HG03064 (cell line): ENCODE measurements around the gene KIR2DL1.
"Not testable (repeated sequence)": the region's sequence is repeated elsewhere in the genome, so short reads cannot be mapped to it uniquely, and the experiment has no call there.

Experiments
- ATAC-seq: cut with Tn5 transposase; IDR thresholded peaks from one replicate; pipeline ENCODE4 v1.9.1; 2021; ENCODE audit warnings: low read depth; ENCODE audit not compliant: unreplicated experiment

Gene KIR2DL1

DNA sequence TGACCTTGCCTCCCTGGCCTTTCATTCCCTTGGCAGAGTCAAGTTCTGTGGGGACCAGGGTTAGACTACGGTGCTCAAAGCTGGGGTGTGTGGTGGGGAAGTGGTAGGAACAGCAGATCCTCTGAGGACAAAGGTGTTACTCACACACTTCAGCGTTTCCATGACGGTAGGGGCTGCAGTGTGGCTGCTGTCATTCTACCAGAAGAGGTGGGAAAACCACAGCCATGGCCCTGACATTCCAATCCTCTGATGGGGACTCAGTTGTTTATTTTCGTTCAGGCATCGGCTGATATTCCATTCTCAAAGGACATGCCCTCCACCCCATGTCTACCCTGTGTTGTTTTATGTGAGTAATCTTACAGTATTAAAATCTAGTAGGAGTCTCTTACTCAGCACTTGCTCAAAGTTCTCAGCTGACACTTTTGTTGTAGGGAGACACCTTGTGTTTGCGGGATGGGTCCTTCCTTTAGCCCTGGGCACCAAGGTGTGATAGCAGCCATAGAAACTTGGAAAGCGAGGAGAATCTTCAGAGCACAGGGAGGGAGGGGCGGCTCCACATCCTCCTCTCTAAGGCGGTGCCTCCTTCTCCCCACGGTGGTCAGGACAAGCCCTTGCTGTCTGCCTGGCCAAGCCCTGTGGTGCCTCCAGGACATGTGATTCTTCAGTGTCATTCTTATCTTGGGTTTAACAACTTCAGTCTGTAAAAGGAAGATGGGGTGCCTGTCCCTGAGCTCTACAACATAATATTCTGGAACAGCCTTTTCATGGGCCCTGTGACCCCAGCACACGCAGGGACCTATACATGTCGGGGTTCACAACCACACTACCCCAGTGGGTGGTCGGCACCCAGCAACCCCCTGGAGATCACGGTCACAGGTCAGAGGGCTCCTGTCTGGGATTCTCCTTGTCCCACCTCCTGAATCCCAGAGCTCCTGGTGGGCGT, 1.7 kb downstream of the KIR2DL1 start:
- not testable (repeated sequence) for ATAC-seq

DNA sequence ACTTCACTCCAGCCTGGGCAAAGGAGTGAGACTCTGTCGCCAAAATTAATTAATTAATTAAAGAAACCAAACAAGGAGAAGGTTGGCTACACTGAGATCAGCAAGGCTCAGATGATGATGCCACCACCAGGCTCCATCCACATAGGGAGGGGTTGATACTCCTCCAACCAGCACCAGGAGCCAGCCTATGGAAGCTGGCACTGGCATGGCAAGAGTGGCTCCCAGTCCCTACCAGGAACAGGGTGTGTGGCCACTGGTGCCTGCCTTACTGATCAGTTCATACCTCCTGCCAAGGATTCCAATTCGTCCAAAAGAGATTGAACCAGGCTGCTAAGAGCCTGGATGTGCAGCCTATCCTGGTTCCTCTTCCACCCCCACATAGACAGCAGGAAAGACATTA, 3.1 kb downstream of the KIR2DL1 start:
- ATAC-seq = not testable (repeated sequence)

DNA sequence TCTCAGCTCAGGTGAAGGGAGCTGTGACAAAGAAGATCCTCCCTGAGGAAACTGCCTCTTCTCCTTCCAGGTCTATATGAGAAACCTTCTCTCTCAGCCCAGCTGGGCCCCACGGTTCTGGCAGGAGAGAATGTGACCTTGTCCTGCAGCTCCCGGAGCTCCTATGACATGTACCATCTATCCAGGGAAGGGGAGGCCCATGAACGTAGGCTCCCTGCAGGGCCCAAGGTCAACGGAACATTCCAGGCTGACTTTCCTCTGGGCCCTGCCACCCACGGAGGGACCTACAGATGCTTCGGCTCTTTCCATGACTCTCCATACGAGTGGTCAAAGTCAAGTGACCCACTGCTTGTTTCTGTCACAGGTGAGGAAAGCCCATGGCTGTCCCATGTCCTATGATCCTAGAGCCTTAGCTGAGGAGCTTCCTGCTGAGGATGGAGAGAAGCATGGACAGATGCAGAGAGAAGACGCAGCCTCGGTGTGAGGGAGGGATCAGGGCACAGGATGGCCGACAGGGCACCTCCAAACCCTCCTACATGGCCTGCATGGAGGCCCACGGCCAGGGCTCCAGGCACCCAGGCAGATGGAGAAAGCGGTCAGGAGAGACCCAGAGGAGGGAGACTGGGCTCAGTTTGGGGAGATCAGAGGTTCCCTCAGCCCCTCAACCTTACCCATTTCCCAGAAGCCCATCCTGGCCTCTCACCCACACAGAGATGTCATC, 5.7 kb downstream of the KIR2DL1 start:
- ATAC-seq = not testable (repeated sequence)

DNA sequence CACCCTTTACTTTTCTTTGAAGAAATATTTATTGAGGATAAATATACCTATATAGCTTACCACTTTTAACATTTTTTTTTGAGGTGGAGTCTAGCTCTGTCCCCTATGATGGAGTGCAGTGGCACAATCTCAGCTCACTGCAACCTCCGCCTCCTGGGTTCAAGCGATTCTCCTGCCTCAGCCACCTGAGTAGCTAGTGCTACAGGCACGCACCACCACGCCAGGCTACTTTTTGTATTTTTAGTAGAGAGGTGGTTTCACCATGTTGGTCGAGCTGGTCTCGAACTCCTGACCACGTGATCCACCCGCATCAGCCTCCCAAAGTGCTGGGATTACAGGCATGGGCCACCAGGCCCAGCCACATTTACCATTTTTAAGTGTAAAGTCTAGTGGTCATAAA, 6.2 kb downstream of the KIR2DL1 start:
- not testable (repeated sequence) for ATAC-seq

DNA sequence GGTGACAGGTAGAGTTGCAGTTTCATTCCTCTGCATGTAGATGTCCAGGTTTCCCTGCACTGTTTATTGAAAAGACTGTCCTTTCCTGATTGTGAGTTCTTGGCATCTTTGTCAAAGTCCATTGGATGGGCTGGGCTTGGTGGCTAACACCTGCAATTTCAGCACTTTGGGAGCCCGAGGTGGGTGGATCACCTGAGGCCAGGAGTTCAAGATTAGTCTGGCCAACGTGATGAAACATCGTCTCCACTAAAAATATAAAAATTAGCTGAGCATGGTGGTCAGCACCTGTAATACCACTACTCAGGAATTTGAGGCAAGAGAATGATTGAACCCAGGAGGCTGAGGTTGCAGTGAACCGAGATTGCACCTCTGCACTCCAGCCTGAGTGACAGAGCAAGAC, 8.3 kb downstream of the KIR2DL1 start:
- not testable (repeated sequence) for ATAC-seq

DNA sequence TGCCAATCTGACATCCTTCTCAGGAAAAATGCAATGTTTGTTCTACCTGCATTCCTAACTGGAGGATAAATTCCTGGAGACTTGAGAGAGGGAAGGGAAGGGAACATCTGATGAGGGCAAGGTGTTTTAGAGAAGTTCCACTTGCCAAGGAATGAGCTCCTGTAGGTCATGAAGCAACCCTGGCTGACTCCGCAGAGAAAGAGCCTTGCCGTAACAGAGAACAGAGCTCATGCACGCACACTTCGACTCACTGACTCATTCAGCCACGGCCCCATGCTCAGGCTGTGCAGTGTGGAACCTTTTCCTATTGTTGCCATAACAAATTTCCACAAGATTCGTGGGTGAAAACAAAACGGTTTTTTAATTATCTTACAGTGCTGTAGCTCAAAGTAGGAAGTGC, 9.3 kb downstream of the KIR2DL1 start:
- ATAC-seq = not testable (repeated sequence)

DNA sequence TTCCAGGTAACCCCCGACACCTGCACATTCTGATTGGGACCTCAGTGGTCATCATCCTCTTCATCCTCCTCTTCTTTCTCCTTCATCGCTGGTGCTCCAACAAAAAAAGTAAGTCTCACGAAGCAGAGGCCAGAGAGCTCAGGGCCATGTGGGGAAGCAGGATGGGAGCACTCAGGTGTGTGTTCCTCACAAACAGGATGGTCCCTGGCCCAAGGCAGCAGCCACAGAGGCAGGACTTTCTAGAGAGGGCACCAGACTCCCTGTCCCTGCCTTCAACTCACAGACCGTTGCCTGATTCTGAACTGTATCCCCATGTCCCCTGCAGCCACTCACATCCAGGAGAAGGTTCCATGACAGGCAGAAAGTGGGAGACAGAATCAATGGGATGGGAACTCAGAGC, 13.3 kb downstream of the KIR2DL1 start:
- ATAC-seq = not testable (repeated sequence)

DNA sequence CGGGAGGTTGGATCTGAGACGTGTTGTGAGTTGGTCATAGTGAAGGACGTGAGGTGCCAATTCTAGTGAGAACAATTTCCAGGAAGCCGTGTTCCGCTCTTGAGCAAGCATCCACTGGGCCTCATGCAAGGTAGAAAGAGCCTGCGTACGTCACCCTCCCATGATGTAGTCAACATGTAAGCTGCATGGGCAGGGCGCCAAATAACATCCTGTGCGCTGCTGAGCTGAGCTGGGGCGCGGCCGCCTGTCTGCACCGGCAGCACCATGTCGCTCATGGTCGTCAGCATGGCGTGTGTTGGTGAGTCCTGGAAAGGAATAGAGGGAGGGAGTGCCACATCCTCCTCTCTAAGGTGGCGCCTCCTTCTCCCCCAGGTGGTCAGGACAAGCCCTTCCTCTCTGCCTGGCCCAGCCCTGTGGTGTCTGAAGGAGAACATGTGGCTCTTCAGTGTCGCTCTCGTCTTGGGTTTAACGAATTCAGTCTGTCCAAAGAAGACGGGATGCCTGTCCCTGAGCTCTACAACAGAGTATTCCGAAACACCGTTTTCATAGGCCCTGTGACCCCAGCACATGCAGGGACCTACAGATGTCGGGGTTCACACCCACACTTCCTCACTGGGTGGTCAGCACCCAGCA, 16.6 kb downstream of the KIR2DL1 start:
- ATAC-seq = not testable (repeated sequence)

DNA sequence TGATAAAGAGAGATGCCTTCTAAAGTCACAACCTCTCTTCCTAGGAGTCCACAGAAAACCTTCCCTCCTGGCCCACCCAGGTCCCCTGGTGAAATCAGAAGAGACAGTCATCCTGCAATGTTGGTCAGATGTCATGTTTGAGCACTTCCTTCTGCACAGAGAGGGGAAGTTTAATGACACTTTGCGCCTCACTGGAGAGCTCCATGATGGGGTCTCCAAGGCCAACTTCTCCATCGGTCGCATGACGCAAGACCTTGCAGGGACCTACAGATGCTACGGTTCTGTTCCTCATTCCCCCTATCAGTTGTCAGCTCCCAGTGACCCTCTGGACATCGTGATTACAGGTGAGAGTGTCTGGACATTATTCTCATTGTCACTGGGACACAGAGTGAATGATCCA, 18.6 kb downstream of the KIR2DL1 start:
- ATAC-seq = not testable (repeated sequence)

DNA sequence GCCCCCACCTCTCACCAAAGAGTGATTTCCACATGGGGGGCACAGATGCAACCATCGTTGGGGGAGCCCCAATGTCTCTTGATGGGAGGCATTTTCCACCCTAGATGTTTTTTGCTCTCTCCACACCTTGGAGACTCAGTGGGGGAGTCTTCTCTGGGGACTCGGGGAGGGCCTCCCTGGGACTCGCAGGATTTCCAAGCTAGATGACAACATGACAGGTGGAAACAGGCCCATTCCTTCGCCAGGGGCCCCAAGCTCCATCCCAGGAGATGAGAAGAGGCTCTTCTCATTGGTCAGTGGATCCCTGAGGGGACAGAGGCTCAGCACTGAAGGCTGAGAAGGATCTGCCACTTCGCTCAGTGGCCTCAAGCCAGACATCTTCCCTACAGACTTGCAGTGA, 21.1 kb downstream of the KIR2DL1 start:
- ATAC-seq = no peak

DNA sequence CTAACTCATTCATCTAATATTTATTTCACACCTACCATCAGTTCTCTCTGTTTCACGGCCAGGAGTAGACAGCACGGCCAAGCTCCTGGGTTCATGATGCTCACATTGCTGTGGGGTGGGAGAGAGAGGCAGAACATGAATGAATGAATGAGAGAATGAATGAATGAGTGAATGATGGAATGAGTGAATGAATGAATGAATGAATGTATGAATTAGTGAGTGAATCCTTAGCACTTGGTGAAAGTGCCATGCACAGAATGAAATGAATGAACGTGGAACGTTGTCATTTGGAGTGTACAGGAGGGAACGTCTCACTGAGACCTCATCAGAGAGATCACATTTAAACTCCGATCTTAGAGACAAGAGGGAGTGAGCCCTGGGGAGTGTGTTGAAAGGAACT, 21.9 kb downstream of the KIR2DL1 start:
- no peak for ATAC-seq

DNA sequence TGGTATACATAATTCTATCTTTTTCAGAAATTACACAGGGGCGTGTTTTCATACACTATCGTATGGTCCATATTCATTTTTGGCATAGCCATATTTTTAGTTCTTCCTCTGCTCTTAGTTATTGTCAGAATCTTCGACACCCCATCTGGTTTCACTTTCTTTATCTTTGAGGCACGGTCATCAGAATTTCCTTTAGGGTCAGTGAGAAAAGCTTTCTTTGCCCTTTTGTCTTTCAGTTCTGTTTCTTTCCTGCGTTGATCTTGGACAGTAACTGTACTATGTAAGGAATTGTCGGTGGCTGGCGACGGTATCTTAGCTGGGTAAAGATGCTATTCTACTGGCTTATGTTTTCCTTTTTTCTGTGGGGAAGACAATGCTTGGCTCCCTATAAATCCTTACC, 23.2 kb downstream of the KIR2DL1 start:
- ATAC-seq = no peak

DNA sequence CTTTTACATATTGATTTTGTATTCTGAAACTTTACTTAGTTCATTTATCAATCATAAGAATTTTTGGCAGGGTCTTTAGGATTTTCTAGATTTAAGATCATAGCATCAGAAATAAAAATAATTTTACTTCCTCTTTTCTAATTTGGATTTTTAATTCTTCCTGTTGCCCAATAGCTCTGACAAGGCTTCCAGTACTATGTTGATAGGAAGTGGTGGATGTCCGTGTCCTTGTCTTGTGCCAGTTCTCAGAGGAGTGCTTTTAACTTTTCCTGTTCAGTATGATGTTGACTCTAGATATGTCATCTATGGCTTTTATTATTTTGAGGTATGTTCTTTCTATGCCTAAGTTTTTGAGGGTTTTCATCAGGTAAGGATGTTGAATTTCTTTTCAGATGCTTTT, 26.2 kb downstream of the KIR2DL1 start:
- ATAC-seq = no peak

DNA sequence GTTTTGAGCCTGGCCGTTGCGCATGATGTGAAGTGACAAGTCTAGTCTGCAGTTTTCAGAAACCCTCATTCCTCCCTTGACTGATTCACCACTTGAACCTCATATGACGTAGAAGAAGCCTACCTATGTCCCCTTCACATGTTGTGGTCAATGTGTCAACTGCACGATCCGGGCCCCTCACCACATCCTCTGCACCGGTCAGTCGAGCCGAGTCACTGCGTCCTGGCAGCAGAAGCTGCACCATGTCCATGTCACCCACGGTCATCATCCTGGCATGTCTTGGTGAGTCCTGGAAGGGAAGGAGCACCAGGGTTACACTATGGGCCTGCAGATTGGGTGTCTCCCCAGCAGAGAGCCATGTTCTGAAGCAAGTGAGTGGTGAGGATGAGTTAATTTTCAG, 33.8 kb downstream of the KIR2DL1 start, which contains the start of gene KIR2DL4:
Gene KIR2DL4 (plus strand): TSS at position 201 of the 400 bp plus-strand sequence. CDS start 42 bp downstream, at position 243.
- ATAC-seq = no peak

DNA sequence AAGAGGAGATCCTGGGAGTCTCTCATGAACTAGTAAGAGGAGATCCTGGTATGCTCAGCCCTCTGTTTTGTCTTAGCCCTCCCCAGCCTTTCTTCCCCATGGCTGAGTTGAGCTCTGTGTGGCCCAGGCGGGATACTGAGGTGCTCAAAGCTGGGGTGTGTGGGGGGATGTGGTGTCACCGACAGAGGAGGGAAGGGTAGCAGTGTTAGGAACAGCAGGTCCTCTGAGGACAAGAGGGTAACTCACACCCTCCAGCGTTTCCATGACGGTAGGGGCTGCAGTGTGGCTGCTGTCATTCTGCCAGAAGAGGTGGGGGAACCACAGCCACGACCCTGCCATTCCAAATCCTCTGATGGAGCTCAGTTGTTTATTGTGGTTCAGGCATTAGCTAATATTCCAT, 34.5 kb downstream of the KIR2DL1 start:
- ATAC-seq = no peak

DNA sequence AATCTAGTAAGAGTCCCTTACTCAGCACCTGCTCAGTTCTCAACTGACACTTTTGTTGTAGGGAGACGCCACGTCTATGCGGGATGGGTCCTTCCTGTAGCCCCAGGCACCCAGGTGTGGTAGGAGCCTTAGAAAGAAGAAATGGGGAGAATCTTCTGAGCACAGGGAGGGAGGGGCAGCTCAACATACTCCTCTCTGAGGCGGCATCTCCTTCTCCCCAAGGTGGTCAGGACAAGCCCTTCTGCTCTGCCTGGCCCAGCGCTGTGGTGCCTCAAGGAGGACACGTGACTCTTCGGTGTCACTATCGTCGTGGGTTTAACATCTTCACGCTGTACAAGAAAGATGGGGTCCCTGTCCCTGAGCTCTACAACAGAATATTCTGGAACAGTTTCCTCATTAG, 35.0 kb downstream of the KIR2DL1 start:
- ATAC-seq = no peak

DNA sequence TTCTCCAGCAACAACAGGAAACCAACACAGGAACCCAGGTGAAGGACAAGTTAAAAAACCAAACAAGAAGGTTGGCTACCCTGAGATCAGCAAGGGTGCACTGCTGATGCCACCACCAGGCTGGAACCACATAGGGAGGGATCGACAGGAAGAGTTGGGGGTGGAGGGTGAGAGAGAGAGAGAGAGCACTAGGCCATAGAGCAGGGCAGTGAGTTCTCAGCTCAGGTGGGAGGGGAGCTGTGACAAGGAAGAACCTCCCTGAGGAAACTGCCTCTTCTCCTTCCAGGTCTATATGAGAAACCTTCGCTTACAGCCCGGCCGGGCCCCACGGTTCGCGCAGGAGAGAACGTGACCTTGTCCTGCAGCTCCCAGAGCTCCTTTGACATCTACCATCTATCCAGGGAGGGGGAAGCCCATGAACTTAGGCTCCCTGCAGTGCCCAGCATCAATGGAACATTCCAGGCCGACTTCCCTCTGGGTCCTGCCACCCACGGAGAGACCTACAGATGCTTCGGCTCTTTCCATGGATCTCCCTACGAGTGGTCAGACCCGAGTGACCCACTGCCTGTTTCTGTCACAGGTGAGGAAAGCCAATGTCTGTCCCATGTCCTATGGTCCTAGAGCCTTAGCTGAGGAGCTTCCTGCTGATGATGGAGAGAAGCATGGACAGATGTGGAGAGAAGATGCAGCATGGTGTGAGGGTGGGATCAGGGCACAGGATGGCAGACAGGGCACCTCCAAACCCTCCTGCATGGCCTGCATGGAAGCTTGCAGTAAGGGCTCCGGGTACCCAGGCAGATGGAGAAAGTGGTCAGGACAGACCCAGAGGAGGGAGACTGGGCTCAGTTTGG, 36.3 kb downstream of the KIR2DL1 start:
- no peak for ATAC-seq

DNA sequence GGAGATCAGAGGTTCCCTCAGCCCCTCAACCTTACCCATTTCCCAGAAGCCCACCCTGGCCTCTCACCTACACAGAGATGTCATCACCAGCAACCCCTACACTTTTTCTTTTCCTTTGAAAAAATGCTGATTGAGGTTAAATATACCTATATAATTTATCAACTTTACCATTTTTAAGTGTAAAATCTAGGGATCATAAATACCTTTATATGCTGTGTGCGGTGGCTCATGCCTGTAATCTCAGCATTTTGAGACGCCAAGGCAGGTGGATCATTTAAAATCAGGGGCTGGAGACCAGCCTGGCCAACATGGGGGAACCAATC, 36.9 kb downstream of the KIR2DL1 start:
- no peak for ATAC-seq

DNA sequence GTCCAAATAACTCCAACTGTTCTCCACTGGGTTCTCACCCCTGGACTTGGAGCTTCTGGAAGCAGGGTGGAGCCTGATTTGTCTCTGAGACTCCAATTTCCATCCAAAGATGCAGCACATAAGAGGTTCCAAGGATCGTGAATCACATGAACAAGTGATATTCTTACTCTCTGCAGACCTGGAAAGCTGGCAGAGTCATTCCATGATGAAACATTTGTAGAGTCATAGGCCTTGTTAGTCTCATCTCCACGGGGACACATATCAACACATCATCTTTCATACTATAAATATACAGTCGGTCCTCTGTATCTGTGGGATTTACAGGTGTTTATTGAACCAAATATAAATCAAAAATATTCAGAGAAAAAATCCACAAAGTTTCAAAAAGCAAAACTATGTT, 45.0 kb downstream of the KIR2DL1 start:
- ATAC-seq = not testable (repeated sequence)

DNA sequence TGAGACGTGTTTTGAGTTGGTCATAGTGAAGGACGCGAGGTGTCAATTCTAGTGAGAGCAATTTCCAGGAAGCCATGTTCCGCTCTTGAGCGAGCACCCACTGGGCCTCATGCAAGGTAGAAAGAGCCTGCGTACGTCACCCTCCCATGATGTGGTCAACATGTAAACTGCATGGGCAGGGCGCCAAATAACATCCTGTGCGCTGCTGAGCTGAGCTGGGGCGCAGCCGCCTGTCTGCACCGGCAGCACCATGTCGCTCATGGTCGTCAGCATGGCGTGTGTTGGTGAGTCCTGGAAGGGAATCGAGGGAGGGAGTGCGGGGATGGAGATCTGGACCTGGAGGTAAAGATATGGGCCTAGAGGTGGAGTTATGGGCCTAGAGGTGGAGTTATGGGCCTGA, 46.7 kb downstream of the KIR2DL1 start, which contains the start of gene KIR3DL1:
Gene KIR3DL1 (plus strand): TSS at position 218 of the 400 bp plus-strand sequence.
- ATAC-seq = not testable (repeated sequence)
